Transverse colon (tissue), 4 donors: Measurements from ENCODE around the gene KIF5A.

ENCODE experiments used
- EP300 ChIP-seq: sonication (generic); formaldehyde crosslinking; IDR thresholded peaks from one replicate; pipeline ENCODE4 v1.6.1; 2017; ENCODE audit warnings: antibody characterized with exemption, low read depth
- POLR2AphosphoS5 ChIP-seq, 3 donors: sonication (generic); formaldehyde crosslinking; IDR thresholded peaks; one replicate each; pipeline ENCODE4 v1.6.1; 2016; ENCODE audit warnings: antibody characterized with exemption in 3 of 3
- TF ChIP-seq, protein P1 (sequence below), 5 experiments: fragments of 200-600 bp in 3 of 5; fragments of 450-650 bp in 2 of 5; sonication (generic) in 3 of 5; IDR thresholded peaks; 1 replicate in 2 of 5; 2 replicates in 3 of 5; pipeline ENCODE4 v1.5.1; 2016 to 2017; ENCODE audit warnings: antibody characterized with exemption in 5 of 5, inconsistent platforms in 3 of 5, mild to moderate bottlenecking in 2 of 5, moderate library complexity in 1 of 5

DNA sequence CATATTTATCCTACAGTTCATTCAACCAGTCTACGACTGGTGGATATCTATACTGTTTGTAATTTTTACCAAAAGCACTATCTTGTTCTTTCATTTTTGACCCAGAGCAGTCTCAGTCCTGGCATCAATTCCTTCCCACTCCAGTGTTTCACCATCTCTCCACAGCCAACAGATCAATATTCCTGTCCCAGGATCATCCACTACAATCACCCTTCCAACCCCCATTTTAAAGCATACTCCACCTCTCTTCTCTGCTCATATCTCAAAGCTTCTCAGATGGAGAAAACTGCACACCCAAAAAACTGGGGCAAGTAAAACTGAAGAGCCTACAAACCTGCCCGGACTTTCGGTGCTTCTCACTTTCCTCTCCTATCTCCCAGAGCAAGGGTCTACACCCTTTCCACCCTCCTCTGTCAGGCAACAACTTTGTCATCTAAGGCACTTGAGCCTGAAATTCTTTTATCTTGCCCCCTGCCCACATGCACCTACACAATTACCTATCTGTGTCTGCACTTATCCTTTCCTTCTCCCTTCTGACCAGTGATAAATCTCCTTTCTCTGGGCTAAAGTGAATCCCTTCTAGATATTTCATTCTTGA is 37.1 kb downstream of the KIF5A start:
- TF ChIP-seq, protein P1, sequence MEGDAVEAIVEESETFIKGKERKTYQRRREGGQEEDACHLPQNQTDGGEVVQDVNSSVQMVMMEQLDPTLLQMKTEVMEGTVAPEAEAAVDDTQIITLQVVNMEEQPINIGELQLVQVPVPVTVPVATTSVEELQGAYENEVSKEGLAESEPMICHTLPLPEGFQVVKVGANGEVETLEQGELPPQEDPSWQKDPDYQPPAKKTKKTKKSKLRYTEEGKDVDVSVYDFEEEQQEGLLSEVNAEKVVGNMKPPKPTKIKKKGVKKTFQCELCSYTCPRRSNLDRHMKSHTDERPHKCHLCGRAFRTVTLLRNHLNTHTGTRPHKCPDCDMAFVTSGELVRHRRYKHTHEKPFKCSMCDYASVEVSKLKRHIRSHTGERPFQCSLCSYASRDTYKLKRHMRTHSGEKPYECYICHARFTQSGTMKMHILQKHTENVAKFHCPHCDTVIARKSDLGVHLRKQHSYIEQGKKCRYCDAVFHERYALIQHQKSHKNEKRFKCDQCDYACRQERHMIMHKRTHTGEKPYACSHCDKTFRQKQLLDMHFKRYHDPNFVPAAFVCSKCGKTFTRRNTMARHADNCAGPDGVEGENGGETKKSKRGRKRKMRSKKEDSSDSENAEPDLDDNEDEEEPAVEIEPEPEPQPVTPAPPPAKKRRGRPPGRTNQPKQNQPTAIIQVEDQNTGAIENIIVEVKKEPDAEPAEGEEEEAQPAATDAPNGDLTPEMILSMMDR (IDR thresholded peaks at IDR 0.05), result no peak
- TF ChIP-seq POLR2AphosphoS5 (IDR thresholded peaks at IDR 0.05) (no peak), EP300 (no peak)
